Tracheal epithelial cell (primary cell): ENCODE data around the gene COBLL1. TPM values are rescaled to one million over a fixed set of nuclear protein-coding genes. Genes with fewer than 3 reads are reported as not detected.

Experiments used
- total RNA-seq: library from RNA; depleted of rRNA; stranded (reverse); fragments of >200 nt; gene quantifications from 2 replicates; pipeline ENCODE4 v1.2.1, GENCODE V29; 2014

COBLL1 gene
- total RNA-seq: 6.7 and 10.4 TPM in 2 replicates

GRCh38 chr2:164841719-164842623 is at the start of gene COBLL1:
COBLL1 (minus strand) TSS chr2:164841823; CDS start chr2:164841196, 627 bp downstream.

Other genes with a start within 250 kb of the COBLL1 start
- gene GRB14, start 220.3 kb downstream of the COBLL1 start, total RNA-seq: 4.9 and 5.3 TPM in 2 replicates
- gene SLC38A11, start 113.7 kb upstream of the COBLL1 start, total RNA-seq: not detected in 2 replicates